ENCODE data around the gene TCP11L1.

DNA sequence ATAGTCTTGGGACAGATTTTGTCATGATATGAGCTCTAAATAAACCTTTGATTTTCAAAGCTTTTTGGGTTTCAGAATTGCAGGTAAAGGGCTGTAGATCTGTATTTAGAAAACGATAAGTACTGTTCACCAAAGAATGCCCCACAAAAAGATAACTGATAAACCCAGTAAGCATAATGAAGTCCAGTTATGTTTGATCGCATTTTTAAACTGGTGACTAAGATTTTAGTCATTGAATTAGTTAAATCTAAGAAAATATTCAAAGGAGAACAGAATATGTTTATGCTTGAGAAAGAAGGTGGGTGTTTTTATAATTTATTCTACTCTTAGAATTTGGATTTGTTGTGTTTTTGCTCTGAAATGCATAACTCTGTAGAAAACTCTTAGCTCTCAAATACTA is 12.1 kb upstream of the TCP11L1 start:
- TF ChIP-seq CTCF (IDR thresholded peaks at IDR 0.05) (no peak), POLR2A (IDR thresholded peaks at IDR 0.05) (no peak)
